GM19452 (cell line): ENCODE results near the gene KDSR.

Experiments
- ATAC-seq: cut with Tn5 transposase; IDR thresholded peaks from one replicate; pipeline ENCODE4 v1.9.1; 2021; ENCODE audit not compliant: unreplicated experiment

The KDSR gene

GRCh38 chr18:63307551-63308200 is 59.3 kb downstream of the KDSR start:
- ATAC-seq: no peak

- no peak for ATAC-seq
Measured at GRCh38 chr18:63306819-63307550, 60.0 kb downstream of the KDSR start.

GRCh38 chr18:63306249-63306648 is 60.8 kb downstream of the KDSR start:
- ATAC-seq: no peak

- ATAC-seq: no peak
Measured at GRCh38 chr18:63303547-63303946, 63.5 kb downstream of the KDSR start.

GRCh38 chr18:63302636-63303405 is 64.2 kb downstream of the KDSR start:
- no peak for ATAC-seq

- ATAC-seq: no peak
Measured at GRCh38 chr18:63302220-63302619, 64.8 kb downstream of the KDSR start.

GRCh38 chr18:63301434-63301833 is 65.6 kb downstream of the KDSR start:
- no peak for ATAC-seq

- peak; percentile 52 for ATAC-seq
Measured at GRCh38 chr18:63299837-63300745, 66.9 kb downstream of the KDSR start.

- no peak for ATAC-seq
Measured at GRCh38 chr18:63298400-63299365, 68.3 kb downstream of the KDSR start.

- ATAC-seq: no peak
Measured at GRCh38 chr18:63297687-63298399, 69.2 kb downstream of the KDSR start.

GRCh38 chr18:63293935-63294334 is 73.1 kb downstream of the KDSR start:
- ATAC-seq: no peak

- ATAC-seq: peak; percentile 73
Measured at GRCh38 chr18:63292831-63293683, 73.9 kb downstream of the KDSR start.

GRCh38 chr18:63291278-63291677 is 75.7 kb downstream of the KDSR start:
- no peak for ATAC-seq

- no peak for ATAC-seq
Measured at GRCh38 chr18:63290821-63291200, 76.2 kb downstream of the KDSR start.

GRCh38 chr18:63290166-63290820 is 76.7 kb downstream of the KDSR start:
- no peak for ATAC-seq

GRCh38 chr18:63288311-63288710 is 78.7 kb downstream of the KDSR start:
- ATAC-seq: no peak

GRCh38 chr18:63287691-63288220 is 79.2 kb downstream of the KDSR start:
- ATAC-seq: no peak
